ENCODE results near the gene BUB3.

GRCh38 chr10:123205041-123205440 lies 50.8 kb downstream of the BUB3 start:
- no peak for TF ChIP-seq YY1 (IDR thresholded peaks at IDR 0.05; ENCODE audit: insufficient read depth, insufficient read length)
- no peak for TF ChIP-seq ZNF274 (IDR thresholded peaks at IDR 0.05; ENCODE audit: low read depth, low read length)
- no peak for TF ChIP-seq SUZ12 (IDR thresholded peaks at IDR 0.05; ENCODE audit: extremely low read depth, insufficient read depth, insufficient read length)
